HG03378 (cell line): Measurements from ENCODE around the gene SLC41A2.
A peak's percentile ranks its signal among the peaks of the same experiment; 100 is the strongest.

ENCODE experiments used
- ATAC-seq: cut with Tn5 transposase; IDR thresholded peaks from one replicate; pipeline ENCODE4 v1.9.1; 2021; ENCODE audit warnings: mild to moderate bottlenecking, moderate library complexity; ENCODE audit not compliant: unreplicated experiment

The SLC41A2 gene

DNA sequence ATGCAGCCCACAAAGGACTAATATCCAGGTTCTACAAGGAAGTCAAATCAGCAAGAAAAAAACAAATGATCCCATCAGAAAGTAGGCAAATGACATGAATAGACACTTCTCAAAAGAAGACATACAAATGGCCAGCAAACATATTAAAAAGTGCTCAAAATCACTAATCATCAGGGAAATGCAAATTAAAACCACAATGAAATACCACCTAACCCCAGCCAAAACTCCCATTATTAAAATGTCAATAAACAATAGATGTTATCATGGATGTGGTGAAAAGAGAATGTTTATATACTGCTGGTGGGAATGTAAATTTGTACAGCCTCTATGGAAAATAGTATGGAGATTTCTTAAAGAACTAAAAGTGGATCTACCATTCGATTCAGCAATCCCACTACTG is 25.0 kb downstream of the SLC41A2 start:
- no peak for ATAC-seq

- ATAC-seq, result peak; percentile 92
These were observed 27.4 kb downstream of the SLC41A2 start for GRCh38 chr12:104930388-104931326.

DNA sequence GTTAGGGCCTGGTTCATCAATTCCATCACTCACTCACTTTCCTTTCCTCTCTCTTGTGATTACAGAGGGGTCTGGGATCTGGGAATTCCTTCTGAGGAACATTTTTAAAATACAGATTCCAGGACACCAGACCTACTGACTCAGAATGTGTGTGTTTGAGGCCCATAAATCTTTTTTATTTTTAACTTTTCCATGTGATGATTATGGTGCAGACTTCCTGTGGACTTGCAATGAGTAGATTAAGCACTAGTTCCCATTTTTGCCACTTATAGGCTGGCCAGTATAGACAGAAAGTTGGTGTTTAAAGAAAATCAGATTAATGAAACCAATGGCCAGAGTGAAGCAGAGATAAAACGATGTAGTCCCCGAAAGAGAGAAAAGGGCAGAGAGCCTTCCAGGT is 28.1 kb downstream of the SLC41A2 start:
- no peak for ATAC-seq

DNA sequence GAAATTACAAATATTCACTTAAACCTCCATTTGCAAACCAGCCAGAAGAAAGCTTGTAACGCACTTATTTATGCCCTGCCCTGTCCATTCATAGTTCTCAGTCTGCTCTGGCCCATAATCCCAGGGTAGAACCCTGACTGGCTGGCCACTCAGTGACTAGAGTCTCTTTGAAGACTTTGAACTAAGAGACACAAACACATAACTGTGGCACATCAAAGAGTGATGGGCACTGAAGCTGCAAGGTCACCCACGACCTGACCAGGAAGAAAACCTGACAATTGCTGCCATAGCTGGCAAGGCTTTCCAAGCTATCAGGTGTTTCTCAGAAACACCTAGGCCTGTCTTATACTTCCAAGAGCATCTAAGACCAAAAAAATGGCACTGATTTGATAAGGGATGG is 28.7 kb downstream of the SLC41A2 start:
- ATAC-seq, result no peak

- ATAC-seq, result no peak
These were observed 29.9 kb downstream of the SLC41A2 start for GRCh38 chr12:104928036-104928745.

- no peak for ATAC-seq
These were observed 32.6 kb downstream of the SLC41A2 start for GRCh38 chr12:104925501-104925900.

DNA sequence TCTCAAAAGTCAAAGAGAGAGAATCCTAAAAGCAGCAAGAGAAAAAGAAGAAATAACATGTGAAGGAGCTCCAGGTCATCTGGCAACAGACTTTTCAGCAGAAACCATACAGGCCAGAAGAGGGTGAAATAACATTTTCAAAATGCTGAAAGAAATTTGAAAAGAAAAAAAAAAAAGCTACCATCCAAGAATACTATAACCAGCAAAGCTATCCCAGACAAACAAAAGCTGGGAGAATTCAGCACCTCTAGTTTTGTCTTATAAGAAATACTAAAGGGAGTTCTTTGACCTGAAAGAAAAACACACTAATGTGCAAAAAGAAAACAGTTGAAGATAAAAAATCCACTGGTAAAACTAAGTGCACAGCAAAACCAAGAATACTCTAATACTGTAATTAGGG is 36.8 kb downstream of the SLC41A2 start:
- no peak for ATAC-seq

- ATAC-seq, result no peak
These were observed 46.1 kb downstream of the SLC41A2 start for GRCh38 chr12:104911942-104912341.

DNA sequence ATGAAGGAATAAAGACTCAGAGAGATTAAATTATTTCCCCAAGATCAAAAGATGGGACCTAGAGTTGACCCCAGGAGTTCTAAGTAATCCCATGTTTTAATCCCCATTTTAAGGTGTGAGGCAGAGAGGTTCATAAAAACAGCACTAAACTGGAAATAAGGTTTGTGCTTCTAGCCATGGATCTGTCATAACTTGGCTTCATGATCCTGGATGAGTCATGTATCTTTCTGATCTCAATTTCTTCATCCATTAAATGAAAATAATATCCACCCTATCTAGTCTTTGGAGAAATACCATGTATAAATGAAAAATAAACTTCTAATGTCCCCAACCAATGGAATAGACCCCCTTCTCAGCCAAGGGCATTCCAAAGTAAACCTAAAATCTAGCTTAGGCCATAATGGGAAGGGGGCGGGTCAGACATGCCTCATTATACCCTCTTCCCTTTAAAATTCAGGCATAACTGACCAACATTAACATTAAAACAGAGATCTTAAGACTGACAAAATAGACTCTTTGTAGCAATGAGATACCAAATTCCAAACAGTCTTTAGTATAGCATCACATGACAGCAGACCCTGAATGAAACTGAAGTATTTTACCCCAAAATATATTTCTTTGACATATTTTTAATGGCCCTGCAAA is 47.8 kb downstream of the SLC41A2 start:
- no peak for ATAC-seq

GRCh38 chr12:104909761-104910160 is 48.3 kb downstream of the SLC41A2 start:
- ATAC-seq, result no peak
